Astrocyte (in vitro differentiated cells and primary cell): ENCODE results near the gene GMPPB. TPM values are rescaled to one million over a fixed set of nuclear protein-coding genes. Genes with fewer than 3 reads are reported as not detected.

Source experiments
- DNase-seq: peaks from one replicate; pipeline ENCODE4 v3.0.0-alpha.2; 2010; ENCODE audit warnings: low read depth
- FAIRE-seq: peaks from 2 replicates; lab custom pipeline; 2011; peaks lifted over from hg19 to GRCh38; lab: Jason Lieb, UNC
- H2AFZ ChIP-seq: 2 replicates; pipeline ENCODE4 v1.6.0; 2012; ENCODE audit warnings: low read depth, low read length, inconsistent platforms
- H3K27ac ChIP-seq: 2 replicates; pipeline ENCODE4 v1.5.1; 2011; ENCODE audit warnings: low read depth, low read length, inconsistent platforms
- H3K27me3 ChIP-seq: 2 replicates; pipeline ENCODE4 v1.6.0; 2011; ENCODE audit warnings: low read length, inconsistent platforms; ENCODE audit not compliant: insufficient read depth
- H3K36me3 ChIP-seq: 2 replicates; pipeline ENCODE4 v1.5.1; 2011; ENCODE audit warnings: low read length, inconsistent platforms; ENCODE audit not compliant: insufficient read depth
- H3K4me1 ChIP-seq: 2 replicates; pipeline ENCODE4 v1.5.1; 2011; ENCODE audit warnings: low read length, inconsistent platforms; ENCODE audit not compliant: insufficient read depth
- H3K4me2 ChIP-seq: 2 replicates; pipeline ENCODE4 v1.6.0; 2012; ENCODE audit warnings: low read length, inconsistent platforms
- H3K4me3 ChIP-seq: 2 replicates; pipeline ENCODE4 v1.5.1; 2011; ENCODE audit warnings: low read depth, mild to moderate bottlenecking, low read length, inconsistent platforms; ENCODE audit not compliant: insufficient read depth
- H3K79me2 ChIP-seq: 2 replicates; pipeline ENCODE4 v1.6.0; 2012; ENCODE audit warnings: mild to moderate bottlenecking, low read length, inconsistent platforms; ENCODE audit not compliant: insufficient read depth
- H3K9ac ChIP-seq: 2 replicates; pipeline ENCODE4 v1.6.0; 2012; ENCODE audit warnings: mild to moderate bottlenecking, low read length, inconsistent platforms
- H3K9me3 ChIP-seq: 2 replicates; pipeline ENCODE4 v1.5.1; 2012; ENCODE audit warnings: low read depth, mild to moderate bottlenecking, low read length, inconsistent platforms; ENCODE audit not compliant: insufficient read depth
- H4K20me1 ChIP-seq: 2 replicates; pipeline ENCODE4 v1.6.0; 2012; ENCODE audit warnings: low read length, inconsistent platforms; ENCODE audit not compliant: insufficient read depth
- H3K27ac Mint-ChIP-seq: one replicate; pipeline ENCODE4 v1.8.0; 2021; ENCODE audit warnings: mild to moderate bottlenecking, mixed read lengths; ENCODE audit not compliant: unreplicated experiment
- H3K27me3 Mint-ChIP-seq: one replicate; pipeline ENCODE4 v1.8.0; 2021; ENCODE audit warnings: low read depth, mixed read lengths; ENCODE audit not compliant: unreplicated experiment
- H3K36me3 Mint-ChIP-seq: one replicate; pipeline ENCODE4 v1.8.0; 2021; ENCODE audit warnings: low read depth, mixed read lengths; ENCODE audit not compliant: unreplicated experiment
- H3K4me1 Mint-ChIP-seq: one replicate; pipeline ENCODE4 v1.8.0; 2021; ENCODE audit warnings: low read depth, mixed read lengths; ENCODE audit not compliant: unreplicated experiment
- H3K4me3 Mint-ChIP-seq: one replicate; pipeline ENCODE4 v1.8.0; 2021; ENCODE audit warnings: mild to moderate bottlenecking, moderate library complexity, mixed read lengths; ENCODE audit not compliant: unreplicated experiment
- H3K9me3 Mint-ChIP-seq: one replicate; pipeline ENCODE4 v1.8.0; 2021; ENCODE audit warnings: mild to moderate bottlenecking, mixed read lengths; ENCODE audit not compliant: unreplicated experiment
- EZH2 ChIP-seq: IDR thresholded peaks from 2 replicates; pipeline ENCODE4 v1.6.1; 2012; ENCODE audit warnings: mild to moderate bottlenecking, low read length, inconsistent platforms; ENCODE audit not compliant: insufficient read depth
- total RNA-seq: library from RNA; stranded (reverse); gene quantifications from 2 replicates; pipeline ENCODE4 v1.2.1, GENCODE V29; 2021
- TF ChIP-seq, protein P1 (sequence below): IDR thresholded peaks from 2 replicates; pipeline ENCODE4 v1.5.1; 2011; ENCODE audit warnings: low read depth, mild to moderate bottlenecking, inconsistent platforms, low read length, moderate library complexity; ENCODE audit not compliant: insufficient read depth

The GMPPB gene
- total RNA-seq, 1 donor from 2014 or later = 24.6 TPM

DNA sequence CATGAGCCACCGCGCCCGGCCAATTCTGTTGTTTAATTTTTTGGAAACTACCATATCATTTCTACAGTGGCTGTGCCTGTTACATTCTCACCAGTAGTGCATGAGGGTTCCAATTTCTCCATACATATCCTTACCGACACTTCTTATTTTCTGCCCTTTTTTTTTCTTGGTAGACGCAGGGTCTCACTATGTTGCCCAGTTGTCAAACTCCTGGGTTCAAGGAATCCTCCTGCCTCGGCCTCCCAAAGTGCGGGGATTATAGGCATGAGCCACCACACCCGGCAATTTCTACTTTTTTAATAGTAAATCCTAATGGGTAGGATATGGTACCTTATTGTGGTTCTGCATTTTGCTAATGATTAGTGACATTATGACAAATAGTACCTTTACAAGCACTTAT is 13.9 kb downstream of the GMPPB start:
- no peaks in the 10 kb centered on the region for H3K79me2 ChIP-seq
- Mint-ChIP-seq H3K9me3 (no peaks in the 10 kb centered on the region), H3K4me3 (no peak overlapping the region), H3K4me1 (peaks cover 8% of the 10 kb centered on the region), H3K36me3 (peaks cover 6% of the 10 kb centered on the region), H3K27me3 (no peaks in the 10 kb centered on the region), H3K27ac (no peak overlapping the region)
- no peak overlapping the region for H3K27ac ChIP-seq
- H3K4me1 ChIP-seq = no peaks in the 10 kb centered on the region
- DNase-seq (no peak), FAIRE-seq (no peak)
- H4K20me1 ChIP-seq = peaks cover 4% of the 10 kb centered on the region
- H3K4me2 ChIP-seq = no peak overlapping the region
- no peaks in the 10 kb centered on the region for H3K36me3 ChIP-seq
- H3K4me3 ChIP-seq = no peak overlapping the region
- H2AFZ ChIP-seq = no peak overlapping the region
- no peaks in the 10 kb centered on the region for H3K27me3 ChIP-seq
- H3K9me3 ChIP-seq = no peaks in the 10 kb centered on the region
- no peak overlapping the region for H3K9ac ChIP-seq
- TF ChIP-seq EZH2 = no peak
- TF ChIP-seq, protein P1, sequence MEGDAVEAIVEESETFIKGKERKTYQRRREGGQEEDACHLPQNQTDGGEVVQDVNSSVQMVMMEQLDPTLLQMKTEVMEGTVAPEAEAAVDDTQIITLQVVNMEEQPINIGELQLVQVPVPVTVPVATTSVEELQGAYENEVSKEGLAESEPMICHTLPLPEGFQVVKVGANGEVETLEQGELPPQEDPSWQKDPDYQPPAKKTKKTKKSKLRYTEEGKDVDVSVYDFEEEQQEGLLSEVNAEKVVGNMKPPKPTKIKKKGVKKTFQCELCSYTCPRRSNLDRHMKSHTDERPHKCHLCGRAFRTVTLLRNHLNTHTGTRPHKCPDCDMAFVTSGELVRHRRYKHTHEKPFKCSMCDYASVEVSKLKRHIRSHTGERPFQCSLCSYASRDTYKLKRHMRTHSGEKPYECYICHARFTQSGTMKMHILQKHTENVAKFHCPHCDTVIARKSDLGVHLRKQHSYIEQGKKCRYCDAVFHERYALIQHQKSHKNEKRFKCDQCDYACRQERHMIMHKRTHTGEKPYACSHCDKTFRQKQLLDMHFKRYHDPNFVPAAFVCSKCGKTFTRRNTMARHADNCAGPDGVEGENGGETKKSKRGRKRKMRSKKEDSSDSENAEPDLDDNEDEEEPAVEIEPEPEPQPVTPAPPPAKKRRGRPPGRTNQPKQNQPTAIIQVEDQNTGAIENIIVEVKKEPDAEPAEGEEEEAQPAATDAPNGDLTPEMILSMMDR = no peak

GRCh38 chr3:49707113-49707480 is 16.7 kb downstream of the GMPPB start:
- no peak for TF ChIP-seq EZH2
- TF ChIP-seq, protein P1 = no peak
- H3K27me3 Mint-ChIP-seq = no peaks in the 10 kb centered on the region
- H3K9me3 ChIP-seq = no peaks in the 10 kb centered on the region
- no peak for FAIRE-seq
- no peaks in the 10 kb centered on the region for H3K36me3 ChIP-seq
- no peaks in the 10 kb centered on the region for H3K27me3 ChIP-seq
- peak overlapping the region; percentile 30 for H3K9ac ChIP-seq
- H3K27ac ChIP-seq = no peak overlapping the region
- peaks cover 8% of the 10 kb centered on the region for H3K4me1 Mint-ChIP-seq
- H3K4me1 ChIP-seq = no peaks in the 10 kb centered on the region
- H3K4me3 ChIP-seq = no peak overlapping the region
- no peak overlapping the region for H3K4me3 Mint-ChIP-seq
- H3K79me2 ChIP-seq = no peaks in the 10 kb centered on the region
- no peak overlapping the region for H3K4me2 ChIP-seq
- H3K27ac Mint-ChIP-seq = no peak overlapping the region
- peaks cover 10% of the 10 kb centered on the region for H4K20me1 ChIP-seq
- peak; percentile 24 for DNase-seq
- peaks cover 10% of the 10 kb centered on the region for H3K36me3 Mint-ChIP-seq
- no peak overlapping the region for H2AFZ ChIP-seq
- no peaks in the 10 kb centered on the region for H3K9me3 Mint-ChIP-seq

DNA sequence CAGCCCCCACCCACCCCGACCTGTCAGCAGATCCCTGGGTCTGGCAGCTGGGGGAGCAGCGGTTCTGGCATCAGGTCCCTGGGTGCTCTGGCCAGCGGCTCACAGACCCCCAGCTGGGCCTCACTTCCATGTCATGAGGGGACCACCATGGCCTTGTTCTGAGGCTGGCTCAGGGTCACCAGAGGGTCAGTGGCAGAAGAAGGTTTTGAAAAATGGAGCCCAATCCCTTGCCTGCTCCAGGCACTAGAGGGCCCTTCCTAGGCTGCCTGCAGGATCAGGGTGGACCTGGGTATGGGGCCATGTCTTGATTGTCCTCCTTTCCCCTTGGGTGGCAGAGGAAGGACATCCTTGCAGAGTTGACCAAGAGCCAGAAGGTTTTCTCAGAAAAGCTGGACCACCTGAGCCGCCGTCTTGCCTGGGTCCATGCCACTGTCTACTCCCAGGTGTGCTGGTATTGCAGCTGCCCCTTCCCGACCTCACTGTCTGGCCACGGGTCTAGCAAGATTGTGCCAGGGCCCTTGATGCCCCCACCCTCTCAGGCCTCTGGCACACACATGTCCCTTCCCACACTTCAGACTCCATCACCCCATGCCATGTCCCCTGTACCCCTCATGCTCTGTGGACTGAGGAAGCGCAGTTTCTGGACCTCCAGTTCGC is 17.2 kb downstream of the GMPPB start:
- no peaks in the 10 kb centered on the region for H3K9me3 ChIP-seq
- no peak overlapping the region for H3K27ac Mint-ChIP-seq

More for the DNA sequence above, 17.2 kb downstream of the GMPPB start:
- Histone ChIP-seq H2AFZ (no peak overlapping the region), H3K4me2 (no peak overlapping the region), H3K4me3 (no peak overlapping the region), H3K9ac (no peak overlapping the region), H3K4me1 (no peaks in the 10 kb centered on the region), H3K36me3 (no peaks in the 10 kb centered on the region), H3K27me3 (no peaks in the 10 kb centered on the region), H4K20me1 (peaks cover 10% of the 10 kb centered on the region), H3K27ac (no peak overlapping the region), H3K79me2 (no peaks in the 10 kb centered on the region)
- no peak overlapping the region for H3K4me3 Mint-ChIP-seq
- peaks cover 8% of the 10 kb centered on the region for H3K4me1 Mint-ChIP-seq
- no peak for TF ChIP-seq EZH2
- TF ChIP-seq, protein P1 = no peak
- no peaks in the 10 kb centered on the region for H3K9me3 Mint-ChIP-seq
- peaks cover 10% of the 10 kb centered on the region for H3K36me3 Mint-ChIP-seq
- no peak for FAIRE-seq
- no peaks in the 10 kb centered on the region for H3K27me3 Mint-ChIP-seq
- DNase-seq = no peak
